Astrocyte (in vitro differentiated cells and primary cell): ENCODE measurements around the gene ULK4. TPM values are rescaled to one million over a fixed set of nuclear protein-coding genes. Genes with fewer than 3 reads are reported as not detected.

Experiments used
- DNase-seq: peaks from one replicate; pipeline ENCODE4 v3.0.0-alpha.2; 2010; ENCODE audit warnings: low read depth
- FAIRE-seq: peaks from 2 replicates; lab custom pipeline; 2011; peaks lifted over from hg19 to GRCh38; lab: Jason Lieb, UNC
- H2AFZ ChIP-seq: 2 replicates; pipeline ENCODE4 v1.6.0; 2012; ENCODE audit warnings: low read depth, low read length, inconsistent platforms
- H3K27ac ChIP-seq: 2 replicates; pipeline ENCODE4 v1.5.1; 2011; ENCODE audit warnings: low read depth, low read length, inconsistent platforms
- H3K27me3 ChIP-seq: 2 replicates; pipeline ENCODE4 v1.6.0; 2011; ENCODE audit warnings: low read length, inconsistent platforms; ENCODE audit not compliant: insufficient read depth
- H3K36me3 ChIP-seq: 2 replicates; pipeline ENCODE4 v1.5.1; 2011; ENCODE audit warnings: low read length, inconsistent platforms; ENCODE audit not compliant: insufficient read depth
- H3K4me1 ChIP-seq: 2 replicates; pipeline ENCODE4 v1.5.1; 2011; ENCODE audit warnings: low read length, inconsistent platforms; ENCODE audit not compliant: insufficient read depth
- H3K4me2 ChIP-seq: 2 replicates; pipeline ENCODE4 v1.6.0; 2012; ENCODE audit warnings: low read length, inconsistent platforms
- H3K4me3 ChIP-seq: 2 replicates; pipeline ENCODE4 v1.5.1; 2011; ENCODE audit warnings: low read depth, mild to moderate bottlenecking, low read length, inconsistent platforms; ENCODE audit not compliant: insufficient read depth
- H3K79me2 ChIP-seq: 2 replicates; pipeline ENCODE4 v1.6.0; 2012; ENCODE audit warnings: mild to moderate bottlenecking, low read length, inconsistent platforms; ENCODE audit not compliant: insufficient read depth
- H3K9ac ChIP-seq: 2 replicates; pipeline ENCODE4 v1.6.0; 2012; ENCODE audit warnings: mild to moderate bottlenecking, low read length, inconsistent platforms
- H3K9me3 ChIP-seq: 2 replicates; pipeline ENCODE4 v1.5.1; 2012; ENCODE audit warnings: low read depth, mild to moderate bottlenecking, low read length, inconsistent platforms; ENCODE audit not compliant: insufficient read depth
- H4K20me1 ChIP-seq: 2 replicates; pipeline ENCODE4 v1.6.0; 2012; ENCODE audit warnings: low read length, inconsistent platforms; ENCODE audit not compliant: insufficient read depth
- H3K27ac Mint-ChIP-seq: one replicate; pipeline ENCODE4 v1.8.0; 2021; ENCODE audit warnings: mild to moderate bottlenecking, mixed read lengths; ENCODE audit not compliant: unreplicated experiment
- H3K27me3 Mint-ChIP-seq: one replicate; pipeline ENCODE4 v1.8.0; 2021; ENCODE audit warnings: low read depth, mixed read lengths; ENCODE audit not compliant: unreplicated experiment
- H3K36me3 Mint-ChIP-seq: one replicate; pipeline ENCODE4 v1.8.0; 2021; ENCODE audit warnings: low read depth, mixed read lengths; ENCODE audit not compliant: unreplicated experiment
- H3K4me1 Mint-ChIP-seq: one replicate; pipeline ENCODE4 v1.8.0; 2021; ENCODE audit warnings: low read depth, mixed read lengths; ENCODE audit not compliant: unreplicated experiment
- H3K4me3 Mint-ChIP-seq: one replicate; pipeline ENCODE4 v1.8.0; 2021; ENCODE audit warnings: mild to moderate bottlenecking, moderate library complexity, mixed read lengths; ENCODE audit not compliant: unreplicated experiment
- H3K9me3 Mint-ChIP-seq: one replicate; pipeline ENCODE4 v1.8.0; 2021; ENCODE audit warnings: mild to moderate bottlenecking, mixed read lengths; ENCODE audit not compliant: unreplicated experiment
- CTCF ChIP-seq: IDR thresholded peaks from 2 replicates; pipeline ENCODE4 v1.5.1; 2011; ENCODE audit warnings: low read depth, mild to moderate bottlenecking, inconsistent platforms, low read length, moderate library complexity; ENCODE audit not compliant: insufficient read depth
- EZH2 ChIP-seq: IDR thresholded peaks from 2 replicates; pipeline ENCODE4 v1.6.1; 2012; ENCODE audit warnings: mild to moderate bottlenecking, low read length, inconsistent platforms; ENCODE audit not compliant: insufficient read depth
- total RNA-seq: library from RNA; stranded (reverse); gene quantifications from 2 replicates; pipeline ENCODE4 v1.2.1, GENCODE V29; 2021

Gene ULK4
- total RNA-seq, 1 donor from 2014 or later = 6.6 TPM

- H3K27ac Mint-ChIP-seq = peak overlapping the region; percentile 26
- FAIRE-seq (no peak), DNase-seq (peak; percentile 33)
- no peak overlapping the region for H3K4me3 ChIP-seq
- H3K4me1 ChIP-seq = peaks cover 16% of the 10 kb centered on the region
- no peak overlapping the region for H3K9ac ChIP-seq
- no peak overlapping the region for H2AFZ ChIP-seq
- no peak for TF ChIP-seq CTCF
- TF ChIP-seq EZH2 = no peak
- H3K4me3 Mint-ChIP-seq = no peak overlapping the region
- no peaks in the 10 kb centered on the region for H3K27me3 ChIP-seq
- peak overlapping the region; percentile 43 for H3K4me2 ChIP-seq
- H3K27me3 Mint-ChIP-seq = no peaks in the 10 kb centered on the region
- peaks cover 7% of the 10 kb centered on the region for H3K36me3 ChIP-seq
- peaks cover 12% of the 10 kb centered on the region for H3K36me3 Mint-ChIP-seq
- peaks cover 23% of the 10 kb centered on the region for H3K4me1 Mint-ChIP-seq
- no peaks in the 10 kb centered on the region for H3K9me3 Mint-ChIP-seq
- no peaks in the 10 kb centered on the region for H3K9me3 ChIP-seq
- no peaks in the 10 kb centered on the region for H4K20me1 ChIP-seq
- no peaks in the 10 kb centered on the region for H3K79me2 ChIP-seq
- H3K27ac ChIP-seq = no peak overlapping the region
These were observed 714.6 kb downstream of the ULK4 start for GRCh38 chr3:41247055-41248004.

- TF ChIP-seq CTCF (no peak), EZH2 (no peak)
- Histone ChIP-seq H3K27ac (no peak overlapping the region), H2AFZ (no peak overlapping the region), H4K20me1 (peaks cover 14% of the 10 kb centered on the region), H3K4me2 (no peak overlapping the region), H3K36me3 (peaks cover 24% of the 10 kb centered on the region), H3K79me2 (no peaks in the 10 kb centered on the region), H3K9me3 (no peaks in the 10 kb centered on the region), H3K4me1 (peaks cover 16% of the 10 kb centered on the region), H3K9ac (no peak overlapping the region), H3K4me3 (no peak overlapping the region), H3K27me3 (no peaks in the 10 kb centered on the region)
- H3K27me3 Mint-ChIP-seq = no peaks in the 10 kb centered on the region
- peak overlapping the region; percentile 40 for H3K4me3 Mint-ChIP-seq
- peak overlapping the region; percentile 34 for H3K27ac Mint-ChIP-seq
- FAIRE-seq (no peak), DNase-seq (no peak)
- H3K9me3 Mint-ChIP-seq = no peaks in the 10 kb centered on the region
- peaks cover 23% of the 10 kb centered on the region for H3K4me1 Mint-ChIP-seq
- peaks cover 17% of the 10 kb centered on the region for H3K36me3 Mint-ChIP-seq
These were observed 717.1 kb downstream of the ULK4 start for GRCh38 chr3:41244620-41245336.
